HUES64 (cell line): ENCODE data around the gene NUP214. TPM values are rescaled to one million over a fixed set of nuclear protein-coding genes. Genes with fewer than 3 reads are reported as not detected.

ENCODE experiments used
- H3K27ac ChIP-seq: 2 replicates; pipeline ENCODE4 v1.7.0; 2013; ENCODE audit warnings: low read depth, low read length, inconsistent platforms
- H3K27me3 ChIP-seq: 2 replicates; pipeline ENCODE4 v1.6.1; 2013; ENCODE audit warnings: mild to moderate bottlenecking, low read length; ENCODE audit not compliant: insufficient read depth
- H3K36me3 ChIP-seq: 2 replicates; pipeline ENCODE4 v1.6.1; 2013; ENCODE audit warnings: mild to moderate bottlenecking, low read length; ENCODE audit not compliant: insufficient read depth
- H3K4me1 ChIP-seq: 2 replicates; pipeline ENCODE4 v1.6.1; 2013; ENCODE audit warnings: mild to moderate bottlenecking, low read length, moderate library complexity; ENCODE audit not compliant: insufficient read depth
- H3K4me3 ChIP-seq: 2 replicates; pipeline ENCODE4 v1.5.1; 2013; ENCODE audit warnings: mild to moderate bottlenecking, low read length, moderate library complexity
- H3K9ac ChIP-seq: 2 replicates; pipeline ENCODE4 v1.6.1; 2013; ENCODE audit warnings: mild to moderate bottlenecking, low read depth, low read length
- H3K9me3 ChIP-seq: 2 replicates; pipeline ENCODE4 v1.6.1; 2013; ENCODE audit warnings: low read depth, low read length; ENCODE audit not compliant: insufficient read depth
- whole genome bisulfite sequencing: fragments of 150-250, 120-280 bp; methylation state at CpG from one replicate; pipeline ENCODE4 v1.1.7; 2013; ENCODE audit warnings: missing lambda C conversion rate; 5-methylcytosine and 5-hydroxymethylcytosine counted together
- polyA plus RNA-seq, 2 experiments: library from polyadenylated mRNA; stranded (reverse); fragments of 50-300 nt; gene quantifications; one replicate each; pipeline ENCODE4 v1.2.3, GENCODE V29; 2013

The NUP214 gene
- 21.1 TPM for polyA plus RNA-seq (2013, experiment 1 of 2)
- 21.9 TPM for polyA plus RNA-seq (2013, experiment 2 of 2)

- Histone ChIP-seq H3K27ac (peak within 1 kb of the TSS; percentile 91), H3K9ac (peak within 1 kb of the TSS; percentile 96), H3K9me3 (no peaks in the 10 kb centered on the region), H3K4me3 (peak within 1 kb of the TSS; percentile 98), H3K36me3 (peaks cover 55% of the 10 kb centered on the region), H3K4me1 (peaks cover 3% of the 10 kb centered on the region; the same call in 1 of the 2 replicates), H3K27me3 (no peaks in the 10 kb centered on the region)
- under 1% methylated on average over 61 of the region's 61 CpGs for WGBS
Observed at GRCh38 chr9:131125288-131126058, at the start of gene NUP214. Gene NUP214 (plus strand): TSS chr9:131125586. CDS start chr9:131125705, 119 bp downstream.

GRCh38 chr9:131076347-131077195 lies 48.8 kb upstream of the NUP214 start:
- no peak overlapping the region for H3K9ac ChIP-seq
- no peaks in the 10 kb centered on the region for H3K4me1 ChIP-seq
- H3K27me3 ChIP-seq = no peaks in the 10 kb centered on the region
- H3K9me3 ChIP-seq = no peaks in the 10 kb centered on the region
- 91% methylated on average over 15 of the region's 15 CpGs for WGBS
- no peaks in the 10 kb centered on the region for H3K36me3 ChIP-seq
- no peak overlapping the region for H3K27ac ChIP-seq
- H3K4me3 ChIP-seq = no peak overlapping the region

- Histone ChIP-seq H3K4me3 (no peak overlapping the region), H3K4me1 (no peaks in the 10 kb centered on the region), H3K36me3 (no peaks in the 10 kb centered on the region), H3K9me3 (no peaks in the 10 kb centered on the region), H3K27ac (no peak overlapping the region), H3K27me3 (no peaks in the 10 kb centered on the region), H3K9ac (no peak overlapping the region; the same call in 1 of the 2 replicates)
- WGBS = 91% methylated on average over 17 of the region's 17 CpGs
Observed at GRCh38 chr9:131078427-131079366, 46.7 kb upstream of the NUP214 start.

- Histone ChIP-seq H3K9me3 (no peaks in the 10 kb centered on the region), H3K27me3 (no peaks in the 10 kb centered on the region), H3K4me3 (no peak overlapping the region), H3K4me1 (no peaks in the 10 kb centered on the region), H3K9ac (no peak overlapping the region), H3K36me3 (no peaks in the 10 kb centered on the region), H3K27ac (no peak overlapping the region)
- 79% methylated on average over 9 of the region's 9 CpGs for WGBS
Observed at GRCh38 chr9:131080589-131080988, 44.8 kb upstream of the NUP214 start.

- no peaks in the 10 kb centered on the region for H3K36me3 ChIP-seq
- no peaks in the 10 kb centered on the region for H3K9me3 ChIP-seq
- 92% methylated on average over 9 of the region's 9 CpGs for WGBS
- H3K4me1 ChIP-seq = no peaks in the 10 kb centered on the region
- no peaks in the 10 kb centered on the region for H3K27me3 ChIP-seq
- no peak overlapping the region for H3K27ac ChIP-seq
- no peak overlapping the region for H3K4me3 ChIP-seq
- no peak overlapping the region for H3K9ac ChIP-seq
Observed at GRCh38 chr9:131081868-131082267, 43.5 kb upstream of the NUP214 start.

- no peaks in the 10 kb centered on the region for H3K27me3 ChIP-seq
- no peaks in the 10 kb centered on the region for H3K4me1 ChIP-seq
- H3K4me3 ChIP-seq = no peak overlapping the region
- WGBS = 75% methylated on average over 10 of the region's 11 CpGs
- H3K36me3 ChIP-seq = 0 out of 2 replicates have a peak, but pooled peaks cover 2% of the 10 kb centered on the region
- H3K27ac ChIP-seq = no peak overlapping the region
- no peak overlapping the region for H3K9ac ChIP-seq
- no peaks in the 10 kb centered on the region for H3K9me3 ChIP-seq
Observed at GRCh38 chr9:131082774-131083512, 42.4 kb upstream of the NUP214 start.

- no peaks in the 10 kb centered on the region for H3K9me3 ChIP-seq
- no peaks in the 10 kb centered on the region for H3K4me1 ChIP-seq
- H3K27ac ChIP-seq = no peak overlapping the region
- H3K4me3 ChIP-seq = no peak overlapping the region
- H3K36me3 ChIP-seq = 0 out of 2 replicates have a peak, but pooled peaks cover 2% of the 10 kb centered on the region
- H3K27me3 ChIP-seq = no peaks in the 10 kb centered on the region
- WGBS = 91% methylated on average over 8 of the region's 8 CpGs
- H3K9ac ChIP-seq = no peak overlapping the region
Observed at GRCh38 chr9:131084661-131085369, 40.6 kb upstream of the NUP214 start.

- H3K36me3 ChIP-seq = 0 out of 2 replicates have a peak, but pooled peaks cover 2% of the 10 kb centered on the region
- no peaks in the 10 kb centered on the region for H3K4me1 ChIP-seq
- H3K27me3 ChIP-seq = no peaks in the 10 kb centered on the region
- H3K9me3 ChIP-seq = no peaks in the 10 kb centered on the region
- H3K4me3 ChIP-seq = no peak overlapping the region
- H3K27ac ChIP-seq = no peak overlapping the region
- 85% methylated on average over 22 of the region's 23 CpGs for WGBS
- H3K9ac ChIP-seq = no peak overlapping the region
Observed at GRCh38 chr9:131085370-131086122, 39.8 kb upstream of the NUP214 start.

- Histone ChIP-seq H3K4me1 (no peaks in the 10 kb centered on the region), H3K36me3 (peaks cover 2% of the 10 kb centered on the region; the same call in 1 of the 2 replicates), H3K9ac (no peak overlapping the region), H3K9me3 (no peaks in the 10 kb centered on the region), H3K27ac (no peak overlapping the region), H3K4me3 (no peak overlapping the region), H3K27me3 (no peaks in the 10 kb centered on the region)
- 84% methylated on average over 19 of the region's 19 CpGs for WGBS
Observed at GRCh38 chr9:131087354-131087893, 38.0 kb upstream of the NUP214 start.
